ENCODE data around the gene LGALS3. TPM values are rescaled to one million over a fixed set of nuclear protein-coding genes. Genes with fewer than 3 reads are reported as not detected.
A peak's percentile ranks its signal among the peaks of the same experiment; 100 is the strongest.

LGALS3 gene
- polyA plus RNA-seq, 1 donor (not counting 4 experiments of a cell fraction or from before 2014, with no cell fraction given) = 193 TPM

GRCh38 chr14:55121628-55122439, 7.2 kb upstream of the LGALS3 start:
- Histone ChIP-seq H3K27me3 (ENCODE audit: control insufficient read depth, extremely low read depth, insufficient read depth, low read length) (no peaks in the 10 kb centered on the region), H3K4me2 (ENCODE audit: control insufficient read depth, extremely low read depth, insufficient read depth, low read depth, low read length) (no peak overlapping the region), H3K9ac (ENCODE audit: control insufficient read depth, extremely low read depth, insufficient read depth, low read length) (no peak overlapping the region), H3K4me1 (ENCODE audit: control insufficient read depth, extremely low read depth, insufficient read depth, low read length) (peaks cover 33% of the 10 kb centered on the region), H3K9me3 (ENCODE audit: control insufficient read depth, low read depth, low read length) (no peaks in the 10 kb centered on the region), H4K20me1 (ENCODE audit: control insufficient read depth, extremely low read depth, insufficient read depth, low read length) (no peaks in the 10 kb centered on the region), H2AFZ (ENCODE audit: control insufficient read depth, low read length) (no peak overlapping the region), H3K27ac (ENCODE audit: control insufficient read depth, insufficient read depth, low read length) (no peak overlapping the region), H3K9me1 (ENCODE audit: control insufficient read depth, extremely low read depth, insufficient read depth, low read length) (no peaks in the 10 kb centered on the region), H3K79me2 (ENCODE audit: control insufficient read depth, insufficient read depth, low read length) (no peaks in the 10 kb centered on the region), H3K4me3 (ENCODE audit: control insufficient read depth in 2 of 3, extremely low read depth in 1 of 3, insufficient read depth in 2 of 3, low read depth in 1 of 3, low read length in 3 of 3) (no peak overlapping the region), H3K36me3 (ENCODE audit: control insufficient read depth in 2 of 2, extremely low read depth in 1 of 2, insufficient read depth in 2 of 2, low read length in 2 of 2) (no peaks in the 10 kb centered on the region)
- FAIRE-seq = no peak
- dilution Hi-C loops (cut with MboI; ENCODE audit: extremely low pct_ligation_motif_present, low sequenced_read_pairs) = no loop called here
- TF ChIP-seq EZH2 (IDR thresholded peaks at IDR 0.05; ENCODE audit: low read length) = no peak
- TF ChIP-seq, protein P1, sequence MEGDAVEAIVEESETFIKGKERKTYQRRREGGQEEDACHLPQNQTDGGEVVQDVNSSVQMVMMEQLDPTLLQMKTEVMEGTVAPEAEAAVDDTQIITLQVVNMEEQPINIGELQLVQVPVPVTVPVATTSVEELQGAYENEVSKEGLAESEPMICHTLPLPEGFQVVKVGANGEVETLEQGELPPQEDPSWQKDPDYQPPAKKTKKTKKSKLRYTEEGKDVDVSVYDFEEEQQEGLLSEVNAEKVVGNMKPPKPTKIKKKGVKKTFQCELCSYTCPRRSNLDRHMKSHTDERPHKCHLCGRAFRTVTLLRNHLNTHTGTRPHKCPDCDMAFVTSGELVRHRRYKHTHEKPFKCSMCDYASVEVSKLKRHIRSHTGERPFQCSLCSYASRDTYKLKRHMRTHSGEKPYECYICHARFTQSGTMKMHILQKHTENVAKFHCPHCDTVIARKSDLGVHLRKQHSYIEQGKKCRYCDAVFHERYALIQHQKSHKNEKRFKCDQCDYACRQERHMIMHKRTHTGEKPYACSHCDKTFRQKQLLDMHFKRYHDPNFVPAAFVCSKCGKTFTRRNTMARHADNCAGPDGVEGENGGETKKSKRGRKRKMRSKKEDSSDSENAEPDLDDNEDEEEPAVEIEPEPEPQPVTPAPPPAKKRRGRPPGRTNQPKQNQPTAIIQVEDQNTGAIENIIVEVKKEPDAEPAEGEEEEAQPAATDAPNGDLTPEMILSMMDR (optimal IDR thresholded peaks at IDR 0.05 in 1 of 3, IDR thresholded peaks at IDR 0.05 in 1 of 3, conservative IDR thresholded peaks at IDR 0.05 in 1 of 3; ENCODE audit: extremely low read depth in 1 of 3, insufficient read depth in 2 of 3, low read length in 3 of 3) = no peak
- DNase-seq (ENCODE audit: low read depth, low spot score) = no peak

GRCh38 chr14:55122440-55122986, 6.5 kb upstream of the LGALS3 start:
- H4K20me1 ChIP-seq (ENCODE audit: control insufficient read depth, extremely low read depth, insufficient read depth, low read length) = no peaks in the 10 kb centered on the region
- H3K36me3 ChIP-seq (ENCODE audit: control insufficient read depth in 2 of 2, extremely low read depth in 1 of 2, insufficient read depth in 2 of 2, low read length in 2 of 2) = no peaks in the 10 kb centered on the region
- H3K4me2 ChIP-seq (ENCODE audit: control insufficient read depth, extremely low read depth, insufficient read depth, low read depth, low read length) = peak overlapping the region; percentile 12
- DNase-seq (ENCODE audit: low read depth, low spot score) (no peak), FAIRE-seq (peak; percentile 59)
- H3K27ac ChIP-seq (ENCODE audit: control insufficient read depth, insufficient read depth, low read length) = no peak overlapping the region
- dilution Hi-C loops (cut with MboI; ENCODE audit: extremely low pct_ligation_motif_present, low sequenced_read_pairs) = no loop called here
- no peaks in the 10 kb centered on the region for H3K79me2 ChIP-seq (ENCODE audit: control insufficient read depth, insufficient read depth, low read length)
- H3K4me1 ChIP-seq (ENCODE audit: control insufficient read depth, extremely low read depth, insufficient read depth, low read length) = peaks cover 36% of the 10 kb centered on the region
- peak overlapping the region; percentile 6 for H3K9ac ChIP-seq (ENCODE audit: control insufficient read depth, extremely low read depth, insufficient read depth, low read length)
- no peaks in the 10 kb centered on the region for H3K9me3 ChIP-seq (ENCODE audit: control insufficient read depth, low read depth, low read length)
- H2AFZ ChIP-seq (ENCODE audit: control insufficient read depth, low read length) = peak overlapping the region; percentile 14
- no peak for TF ChIP-seq EZH2 (IDR thresholded peaks at IDR 0.05; ENCODE audit: low read length)
- TF ChIP-seq, protein P1 (optimal IDR thresholded peaks at IDR 0.05 in 1 of 3, IDR thresholded peaks at IDR 0.05 in 1 of 3, conservative IDR thresholded peaks at IDR 0.05 in 1 of 3; ENCODE audit: extremely low read depth in 1 of 3, insufficient read depth in 2 of 3, low read length in 3 of 3) = no peak
- H3K4me3 ChIP-seq (ENCODE audit: control insufficient read depth in 2 of 3, extremely low read depth in 1 of 3, insufficient read depth in 2 of 3, low read depth in 1 of 3, low read length in 3 of 3) = no peak overlapping the region
- no peaks in the 10 kb centered on the region for H3K27me3 ChIP-seq (ENCODE audit: control insufficient read depth, extremely low read depth, insufficient read depth, low read length)
- H3K9me1 ChIP-seq (ENCODE audit: control insufficient read depth, extremely low read depth, insufficient read depth, low read length) = no peaks in the 10 kb centered on the region

Data from keratinocyte (primary cell).